Parathyroid adenoma (tissue), 2 donors: ENCODE results near the gene VSIG10.

Source experiments
- H2AFZ ChIP-seq: fragments of 300-600 bp; sonication (generic); one replicate; pipeline ENCODE4 v1.7.0; 2017; ENCODE audit warnings: antibody characterized with exemption, mild to moderate bottlenecking
- H3K27ac ChIP-seq: fragments of 300-600 bp; sonication (generic); one replicate; pipeline ENCODE4 v1.7.0; 2017
- H3K27me3 ChIP-seq: fragments of 300-600 bp; sonication (generic); one replicate; pipeline ENCODE4 v1.7.0; 2017; ENCODE audit warnings: low read length; ENCODE audit not compliant: control insufficient read depth, insufficient read depth
- H3K36me3 ChIP-seq: fragments of 300-600 bp; sonication (generic); one replicate; pipeline ENCODE4 v1.7.0; 2017; ENCODE audit warnings: low read length; ENCODE audit not compliant: control insufficient read depth, insufficient read depth
- H3K4me1 ChIP-seq: fragments of 300-600 bp; sonication (generic); one replicate; pipeline ENCODE4 v1.7.0; 2017; ENCODE audit warnings: control low read depth
- H3K4me2 ChIP-seq: fragments of 300-600 bp; sonication (generic); one replicate; pipeline ENCODE4 v1.7.0; 2017; ENCODE audit warnings: low read length
- H3K4me3 ChIP-seq: fragments of 300-600 bp; sonication (generic); one replicate; pipeline ENCODE4 v1.7.0; 2017; ENCODE audit warnings: low read depth, low read length
- H3K79me2 ChIP-seq: fragments of 300-600 bp; sonication (generic); one replicate; pipeline ENCODE4 v1.7.0; 2017; ENCODE audit warnings: control low read depth
- H3K9ac ChIP-seq: fragments of 300-600 bp; sonication (generic); one replicate; pipeline ENCODE4 v1.7.0; 2017; ENCODE audit warnings: mild to moderate bottlenecking
- H3K9me3 ChIP-seq: fragments of 300-600 bp; sonication (generic); one replicate; pipeline ENCODE4 v1.7.0; 2017; ENCODE audit warnings: low read length; ENCODE audit not compliant: control insufficient read depth
- CTCF ChIP-seq: fragments of 300-600 bp; sonication (generic); IDR thresholded peaks from one replicate; pipeline ENCODE4 v1.7.0; 2017; ENCODE audit warnings: antibody characterized with exemption, mild to moderate bottlenecking
- donor health status: primary hyperparathyroidism.

The VSIG10 gene

GRCh38 chr12:118035190-118036041 lies 68.4 kb downstream of the VSIG10 start:
- H3K4me1 ChIP-seq = no peaks in the 10 kb centered on the region
- H3K4me3 ChIP-seq = no peak overlapping the region
- no peaks in the 10 kb centered on the region for H3K9me3 ChIP-seq
- H3K27me3 ChIP-seq = no peaks in the 10 kb centered on the region
- no peak overlapping the region for H3K9ac ChIP-seq
- no peaks in the 10 kb centered on the region for H3K79me2 ChIP-seq
- TF ChIP-seq CTCF = no peak
- H3K4me2 ChIP-seq = no peak overlapping the region
- no peaks in the 10 kb centered on the region for H3K36me3 ChIP-seq
- no peak overlapping the region for H2AFZ ChIP-seq
- no peak overlapping the region for H3K27ac ChIP-seq

GRCh38 chr12:118034429-118035189 lies 69.2 kb downstream of the VSIG10 start:
- Histone ChIP-seq H3K4me2 (no peak overlapping the region), H3K36me3 (no peaks in the 10 kb centered on the region), H3K9ac (no peak overlapping the region)

GRCh38 chr12:118033902-118034301 lies 69.9 kb downstream of the VSIG10 start:
- H3K4me2 ChIP-seq = no peak overlapping the region
- no peak overlapping the region for H3K9ac ChIP-seq
- no peak overlapping the region for H3K4me3 ChIP-seq
- no peaks in the 10 kb centered on the region for H3K27me3 ChIP-seq
- no peak overlapping the region for H3K27ac ChIP-seq
- H3K9me3 ChIP-seq = no peaks in the 10 kb centered on the region
- no peaks in the 10 kb centered on the region for H3K79me2 ChIP-seq
- H3K36me3 ChIP-seq = no peaks in the 10 kb centered on the region
- no peak overlapping the region for H2AFZ ChIP-seq
- TF ChIP-seq CTCF = no peak
- H3K4me1 ChIP-seq = no peaks in the 10 kb centered on the region

More at GRCh38 chr12:118034429-118035189, 69.2 kb downstream of the VSIG10 start:
- H3K4me1 ChIP-seq = no peaks in the 10 kb centered on the region
- no peaks in the 10 kb centered on the region for H3K9me3 ChIP-seq
- H3K4me3 ChIP-seq = no peak overlapping the region
- H3K79me2 ChIP-seq = no peaks in the 10 kb centered on the region
- H3K27ac ChIP-seq = no peak overlapping the region
- H2AFZ ChIP-seq = no peak overlapping the region
- peak; percentile 33 for TF ChIP-seq CTCF
- no peaks in the 10 kb centered on the region for H3K27me3 ChIP-seq

DNA sequence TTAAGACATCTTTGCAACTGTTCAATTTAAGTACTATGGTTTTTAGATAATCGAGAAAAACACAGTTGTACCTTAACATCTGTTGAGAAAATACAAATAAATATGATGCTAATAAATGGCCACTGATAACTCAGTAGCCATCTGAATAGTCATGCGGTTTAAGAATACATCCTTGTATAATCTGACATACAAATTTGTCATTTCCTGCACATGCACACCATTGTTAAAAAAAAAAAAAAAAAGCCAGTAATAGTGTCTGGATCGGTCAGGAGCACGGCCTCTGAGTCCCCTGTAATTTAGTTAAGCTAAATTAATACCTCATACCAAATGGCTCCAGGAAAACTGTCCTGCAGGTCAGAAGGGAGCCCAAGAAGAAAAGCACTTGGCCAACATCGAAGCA lies 70.5 kb downstream of the VSIG10 start:
- Histone ChIP-seq H3K9ac (no peak overlapping the region), H3K36me3 (no peaks in the 10 kb centered on the region), H3K27ac (no peak overlapping the region), H3K4me1 (no peaks in the 10 kb centered on the region), H3K79me2 (no peaks in the 10 kb centered on the region), H3K9me3 (no peaks in the 10 kb centered on the region), H2AFZ (no peak overlapping the region), H3K4me2 (no peak overlapping the region), H3K27me3 (no peaks in the 10 kb centered on the region), H3K4me3 (no peak overlapping the region)
- no peak for TF ChIP-seq CTCF
